ENCODE measurements around the gene SLC7A14.

Gene SLC7A14

GRCh38 chr3:170428095-170428494, 157.8 kb downstream of the SLC7A14 start:
- DNase-seq: no peak

- no peak for DNase-seq
These were observed 159.6 kb downstream of the SLC7A14 start for GRCh38 chr3:170426240-170426797.

- DNase-seq: peak in 52 of 56 donors; percentile 9 to 88 (median 63)
These were observed 160.2 kb downstream of the SLC7A14 start for GRCh38 chr3:170425491-170426239.

GRCh38 chr3:170424879-170425278, 161.0 kb downstream of the SLC7A14 start:
- no peak for DNase-seq

GRCh38 chr3:170423001-170423615, 162.8 kb downstream of the SLC7A14 start:
- peak in 3 of 56 donors; percentile 14 to 20 (median 15) for DNase-seq

- no peak for DNase-seq
These were observed 164.1 kb downstream of the SLC7A14 start for GRCh38 chr3:170421758-170422157.

GRCh38 chr3:170421111-170421641, 164.7 kb downstream of the SLC7A14 start:
- peak in 43 of 56 donors; percentile 8 to 79 (median 50) for DNase-seq

GRCh38 chr3:170420307-170420821, 165.5 kb downstream of the SLC7A14 start:
- DNase-seq: no peak

GRCh38 chr3:170419557-170420087, 166.3 kb downstream of the SLC7A14 start:
- DNase-seq: peak in 37 of 56 donors; percentile 8 to 75 (median 41)

GRCh38 chr3:170418422-170419398, 167.2 kb downstream of the SLC7A14 start, which contains the start of gene CLDN11:
Gene CLDN11, plus strand, starts transcription at chr3:170418868. Its CDS starts 199 bp downstream, at chr3:170419067.
- peak in 49 of 56 donors; percentile 13 to 84 (median 59) for DNase-seq

- DNase-seq: no peak
These were observed 168.8 kb downstream of the SLC7A14 start for GRCh38 chr3:170417090-170417489.

GRCh38 chr3:170414202-170414663, 171.6 kb downstream of the SLC7A14 start:
- DNase-seq: peak in 26 of 56 donors; percentile 9 to 70 (median 26)

GRCh38 chr3:170413291-170413690, 172.6 kb downstream of the SLC7A14 start:
- DNase-seq: no peak

GRCh38 chr3:170410428-170411029, 175.3 kb downstream of the SLC7A14 start:
- peak in 4 of 56 donors; percentile 3 to 55 (median 10) for DNase-seq
